HepG2 (cell line): Measurements from ENCODE around the gene IFNA4. TPM values are rescaled to one million over a fixed set of nuclear protein-coding genes. Genes with fewer than 3 reads are reported as not detected.
"Not testable (repeated sequence)": the region's sequence is repeated elsewhere in the genome, so short reads cannot be mapped to it uniquely, and the experiment has no call there.

Experiments
- ATAC-seq: fragments of 200-7000 bp; cut with Tn5 transposase; 3 replicates; pipeline ENCODE4 v1.9.1; 2020; ENCODE audit warnings: mild to moderate bottlenecking, moderate library complexity
- BruUV-seq: library from RNA; stranded (reverse); fragments of 400-500 nt; replicated peaks from 2 replicates; lab custom pipeline; 2021; lab: Mats Ljungman, UMichigan
- CTCF ChIA-PET: fragments of 300-600 bp; formaldehyde crosslinking; extraction: SDS; loops from one replicate; lab custom pipeline; 2021; ENCODE audit warnings: low total read pairs, inconsistent platforms, low intra/inter-chr PET ratio; lab: Yijun Ruan, JAX
- POLR2A ChIA-PET: fragments of 350-600 bp; sonication (Branson Sonifier 250); formaldehyde crosslinking; loops from one replicate; lab custom pipeline; 2020; ENCODE audit warnings: antibody characterized with exemption, inconsistent platforms; lab: Yijun Ruan, JAX
- DNase-seq: peaks from one replicate; pipeline ENCODE4 v3.0.0-alpha.2; 2015; ENCODE audit warnings: low spot score
- FAIRE-seq: peaks from 3 replicates; lab custom pipeline; 2011; peaks lifted over from hg19 to GRCh38; lab: Jason Lieb, UNC
- H2AFZ ChIP-seq: one replicate; pipeline ENCODE4 v1.6.1; 2011; ENCODE audit warnings: low read length, inconsistent platforms
- H3K27ac ChIP-seq: fragments of 300-600 bp; 3 replicates; pipeline ENCODE4 v1.8.0; 2011; ENCODE audit warnings: mixed run types, mild to moderate bottlenecking, mixed read lengths, low read length, inconsistent platforms; ENCODE audit not compliant: insufficient read depth; ENCODE audit errors: extremely low read length
- H3K27me3 ChIP-seq, 2 experiments: fragments of 200-600 bp in 1 of 2; 2 replicates in 1 of 2; 3 replicates in 1 of 2; pipeline versions ENCODE4 v1.6.0 to v1.8.0; 2011; ENCODE audit warnings: low read length in 2 of 2, mild to moderate bottlenecking in 2 of 2, moderate library complexity in 2 of 2, inconsistent platforms in 1 of 2; ENCODE audit not compliant: insufficient read depth in 2 of 2, control insufficient read depth in 1 of 2
- H3K36me3 ChIP-seq, 2 experiments: fragments of 200-600 bp in 1 of 2; replicated peaks in 1 of 2; 2 replicates in 1 of 2; 3 replicates in 1 of 2; pipeline versions ENCODE4 v1.5.1 to v1.8.0; 2011; ENCODE audit warnings: low read length in 2 of 2, inconsistent platforms in 1 of 2; ENCODE audit not compliant: insufficient read depth in 2 of 2, control insufficient read depth in 1 of 2
- H3K4me1 ChIP-seq: 2 replicates; pipeline ENCODE4 v1.5.1; 2012; ENCODE audit warnings: low read length, inconsistent platforms; ENCODE audit not compliant: insufficient read depth
- H3K4me2 ChIP-seq: 2 replicates; pipeline ENCODE4 v1.6.0; 2011; ENCODE audit warnings: low read depth, low read length, inconsistent platforms
- H3K4me3 ChIP-seq, 3 experiments: fragments of 200-600 bp in 1 of 3; sonication (generic), shearing (Covaris generic) in 1 of 3; replicated peaks in 1 of 3; 2 replicates each; pipeline ENCODE4 v1.5.1; 2011 to 2016; ENCODE audit warnings: low read length in 3 of 3, inconsistent platforms in 2 of 3, low read depth in 2 of 3, mild to moderate bottlenecking in 2 of 3, control low read depth in 1 of 3, mixed read lengths in 1 of 3; ENCODE audit not compliant: insufficient read depth in 1 of 3
- H3K79me2 ChIP-seq: one replicate; pipeline ENCODE4 v1.6.1; 2011; ENCODE audit warnings: low read length, inconsistent platforms; ENCODE audit not compliant: insufficient read depth
- H3K9ac ChIP-seq: 2 replicates; pipeline ENCODE4 v1.6.0; 2011; ENCODE audit warnings: mild to moderate bottlenecking, low read depth, low read length, inconsistent platforms; ENCODE audit not compliant: insufficient read depth
- H3K9me3 ChIP-seq: 2 replicates; pipeline ENCODE4 v1.5.1; 2012; ENCODE audit warnings: mild to moderate bottlenecking, low read length
- H4K20me1 ChIP-seq: 2 replicates; pipeline ENCODE4 v1.6.0; 2011; ENCODE audit warnings: inconsistent platforms, mild to moderate bottlenecking, low read length, moderate library complexity; ENCODE audit not compliant: insufficient read depth
- ADNP ChIP-seq: sonication (generic); formaldehyde crosslinking; IDR thresholded peaks from 2 replicates; pipeline ENCODE4 v1.4.0; 2020; ENCODE audit warnings: missing genetic modification reagents
- FOXO1 ChIP-seq: sonication (generic); formaldehyde crosslinking; IDR thresholded peaks from 2 replicates; pipeline ENCODE4 v1.4.0; 2020; ENCODE audit warnings: missing genetic modification reagents
- IKZF1 ChIP-seq: fragments of 450-650 bp; IDR thresholded peaks from 2 replicates; pipeline ENCODE4 v1.7.1; 2016
- MTF2 ChIP-seq: sonication (generic); formaldehyde crosslinking; IDR thresholded peaks from 2 replicates; pipeline ENCODE4 v1.5.0; 2020; ENCODE audit warnings: missing genetic modification reagents, borderline replicate concordance
- REL ChIP-seq: sonication (generic); formaldehyde crosslinking; conservative IDR thresholded peaks from 2 replicates; pipeline ENCODE4 v1.8.0; 2022; ENCODE audit warnings: mild to moderate bottlenecking, missing genetic modification reagents, moderate library complexity
- ZNF564 ChIP-seq: sonication (generic); formaldehyde crosslinking; IDR thresholded peaks from 2 replicates; pipeline ENCODE4 v1.8.1; 2023; ENCODE audit warnings: mild to moderate bottlenecking, missing genetic modification reagents
- ZNF607 ChIP-seq: sonication (generic); formaldehyde crosslinking; IDR thresholded peaks from 2 replicates; pipeline ENCODE4 v1.5.1; 2020; ENCODE audit warnings: missing genetic modification reagents, mild to moderate bottlenecking, borderline replicate concordance
- ZNF713 ChIP-seq: sonication (generic); formaldehyde crosslinking; IDR thresholded peaks from 2 replicates; pipeline ENCODE4 v1.4.0; 2020; ENCODE audit warnings: mild to moderate bottlenecking, missing genetic modification reagents
- ZNF780A ChIP-seq: sonication (generic); formaldehyde crosslinking; IDR thresholded peaks from 2 replicates; pipeline ENCODE4 v1.8.0; 2022; ENCODE audit warnings: mild to moderate bottlenecking, missing genetic modification reagents, moderate library complexity
- WGBS: methylation state at CpG from one replicate; pipeline ENCODE4 v1.1.6; 2017; ENCODE audit warnings: low lambda C conversion rate; 5-methylcytosine and 5-hydroxymethylcytosine counted together
- in situ Hi-C: cut with HindIII; loops from 2 replicates; pipeline ENCODE4 v1.10.0; 2017; ENCODE audit warnings: low pct_unique_long_range_greater_than_20kb; ENCODE audit not compliant: extremely low pct_ligation_motif_present
- intact Hi-C: fragments of 100-400 bp; cut with micrococcal nuclease; formaldehyde crosslinking; loops from one replicate; pipeline ENCODE4 v1.10.0; 2022; ENCODE audit not compliant: unreplicated experiment
- polyA plus RNA-seq, 8 experiments: library from polyadenylated mRNA; depleted of rRNA in 3 of 8; stranded (reverse) in 7 of 8; unstranded in 1 of 8; fragments of >200 nt; fragmentation: Illumina TruSeq in 4 of 8; extraction: Trizol in 4 of 8; gene quantifications; 2 replicates each; pipeline versions ENCODE4 v1.2.1 to v1.2.3, GENCODE V29; 2011 to 2016; ENCODE audit warnings: low read depth in 4 of 8, missing spikeins in 1 of 8, mixed read lengths in 1 of 8; ENCODE audit not compliant: insufficient read depth in 1 of 8
- total RNA-seq, 5 experiments: library from RNA; depleted of rRNA; stranded (reverse); fragments of >200 nt; fragmentation: Illumina TruSeq; extraction: Trizol; gene quantifications; 2 replicates each; pipeline ENCODE4 v1.2.3, GENCODE V29; 2016; ENCODE audit warnings: low read depth in 1 of 5
- TF ChIP-seq, protein P1 (sequence below): sonication (generic); formaldehyde crosslinking; conservative IDR thresholded peaks from 2 replicates; pipeline ENCODE4 v1.4.0; 2020; ENCODE audit warnings: mild to moderate bottlenecking, missing genetic modification reagents, moderate library complexity

The IFNA4 gene
- total and polyA plus RNA-seq, 2 of the 13 experiments (the other 11 are each of a cell fraction or from before 2014, with no cell fraction given): not detected

DNA sequence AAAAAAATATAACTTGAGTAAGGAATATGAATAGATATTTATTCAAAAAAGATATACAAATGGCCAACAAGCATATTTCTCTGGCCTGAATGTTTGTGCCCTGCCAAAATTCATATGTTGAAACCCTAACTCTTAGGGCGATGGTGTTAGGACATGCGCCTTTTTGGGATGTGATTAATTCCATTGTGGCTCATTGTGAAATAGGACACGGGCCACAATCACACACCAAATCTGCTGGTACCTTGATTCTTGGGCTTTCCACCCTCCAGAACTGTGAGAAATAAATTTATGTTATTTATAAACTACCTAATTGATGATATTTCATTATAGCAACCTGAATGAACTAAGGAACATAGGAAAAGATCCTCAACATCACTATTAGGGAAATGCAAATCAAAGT is 15.2 kb downstream of the IFNA4 start (continued):
- TF ChIP-seq, protein P1, sequence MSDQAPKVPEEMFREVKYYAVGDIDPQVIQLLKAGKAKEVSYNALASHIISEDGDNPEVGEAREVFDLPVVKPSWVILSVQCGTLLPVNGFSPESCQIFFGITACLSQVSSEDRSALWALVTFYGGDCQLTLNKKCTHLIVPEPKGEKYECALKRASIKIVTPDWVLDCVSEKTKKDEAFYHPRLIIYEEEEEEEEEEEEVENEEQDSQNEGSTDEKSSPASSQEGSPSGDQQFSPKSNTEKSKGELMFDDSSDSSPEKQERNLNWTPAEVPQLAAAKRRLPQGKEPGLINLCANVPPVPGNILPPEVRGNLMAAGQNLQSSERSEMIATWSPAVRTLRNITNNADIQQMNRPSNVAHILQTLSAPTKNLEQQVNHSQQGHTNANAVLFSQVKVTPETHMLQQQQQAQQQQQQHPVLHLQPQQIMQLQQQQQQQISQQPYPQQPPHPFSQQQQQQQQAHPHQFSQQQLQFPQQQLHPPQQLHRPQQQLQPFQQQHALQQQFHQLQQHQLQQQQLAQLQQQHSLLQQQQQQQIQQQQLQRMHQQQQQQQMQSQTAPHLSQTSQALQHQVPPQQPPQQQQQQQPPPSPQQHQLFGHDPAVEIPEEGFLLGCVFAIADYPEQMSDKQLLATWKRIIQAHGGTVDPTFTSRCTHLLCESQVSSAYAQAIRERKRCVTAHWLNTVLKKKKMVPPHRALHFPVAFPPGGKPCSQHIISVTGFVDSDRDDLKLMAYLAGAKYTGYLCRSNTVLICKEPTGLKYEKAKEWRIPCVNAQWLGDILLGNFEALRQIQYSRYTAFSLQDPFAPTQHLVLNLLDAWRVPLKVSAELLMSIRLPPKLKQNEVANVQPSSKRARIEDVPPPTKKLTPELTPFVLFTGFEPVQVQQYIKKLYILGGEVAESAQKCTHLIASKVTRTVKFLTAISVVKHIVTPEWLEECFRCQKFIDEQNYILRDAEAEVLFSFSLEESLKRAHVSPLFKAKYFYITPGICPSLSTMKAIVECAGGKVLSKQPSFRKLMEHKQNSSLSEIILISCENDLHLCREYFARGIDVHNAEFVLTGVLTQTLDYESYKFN: no peak
- TF ChIP-seq ADNP (CRISPR knock-in tag) (no peak), MTF2 (CRISPR knock-in tag) (no peak)
- TF ChIP-seq, all 625 proteins: peak for 0

DNA sequence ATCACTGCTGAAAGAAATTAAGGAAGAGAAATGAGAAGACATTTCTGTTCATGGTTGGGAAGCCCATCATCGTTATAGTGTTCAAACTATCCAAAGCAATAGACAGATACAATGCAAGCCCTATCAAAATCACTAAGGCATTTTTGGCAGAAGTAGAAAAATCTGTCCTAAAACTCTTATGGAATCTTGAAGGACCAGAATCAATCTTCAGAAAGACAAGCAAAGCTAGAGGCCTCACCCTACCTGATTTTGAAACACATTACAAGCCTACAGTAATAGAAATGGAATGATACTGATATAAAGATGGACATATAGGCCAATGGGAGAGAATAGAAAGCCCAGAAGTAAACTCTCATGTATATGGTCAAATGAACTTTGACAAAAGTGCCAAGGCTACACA is 16.0 kb downstream of the IFNA4 start:
- 4% methylated on average over 1 of the region's 1 CpG for WGBS
- no peak for ATAC-seq
- DNase-seq: no peak
- Histone ChIP-seq H3K36me3 (no peaks in the 10 kb centered on the region), H3K9ac (no peak overlapping the region), H3K27me3 (no peaks in the 10 kb centered on the region), H3K27ac (no peak overlapping the region), H3K9me3 (no peaks in the 10 kb centered on the region), H3K79me2 (no peaks in the 10 kb centered on the region), H3K4me3 (no peak overlapping the region), H2AFZ (no peak overlapping the region), H3K4me1 (no peaks in the 10 kb centered on the region), H4K20me1 (no peaks in the 10 kb centered on the region), H3K4me2 (no peak overlapping the region)
- in situ Hi-C loops (no loop called here), intact Hi-C loops (no loop called here)
- ChIA-PET CTCF (no interaction called here), POLR2A (no interaction called here)
- TF ChIP-seq ZNF780A (CRISPR knock-in tag) (no peak), ZNF564 (no peak), FOXO1 (CRISPR knock-in tag) (no peak), IKZF1 (no peak), ZNF713 (CRISPR knock-in tag) (no peak), REL (CRISPR knock-in tag) (no peak), ZNF607 (CRISPR knock-in tag) (no peak)
- no TSS peak for BruUV-seq
- no peak for FAIRE-seq

DNA sequence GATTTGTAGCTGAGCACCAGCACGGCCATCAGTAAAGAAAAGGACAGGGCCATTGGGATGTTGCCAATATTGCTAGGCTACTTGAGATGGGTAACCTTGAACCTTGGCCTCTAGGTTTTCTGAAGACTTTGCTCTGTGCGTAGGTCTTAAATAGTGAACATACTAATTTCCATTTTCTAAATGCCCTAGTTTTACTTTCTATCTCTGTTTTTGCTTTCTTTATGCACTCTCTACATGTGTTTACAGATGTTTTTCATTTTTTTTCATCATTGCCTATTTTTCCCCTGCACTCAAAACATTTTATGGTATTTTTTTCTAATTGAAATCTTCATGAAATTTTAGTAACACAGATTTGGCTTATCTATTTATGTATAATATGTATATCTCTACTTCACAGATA is 20.8 kb downstream of the IFNA4 start, which contains the start of gene IFNA21:
Gene IFNA21, minus strand, starts transcription at position 101 of the 400 bp plus-strand sequence. Its CDS starts 48 bp downstream, at position 53.
- CTCF ChIA-PET, H3K27me3 ChIP-seq, in situ Hi-C loops, ATAC-seq, H3K9ac ChIP-seq, H3K9me3 ChIP-seq, H3K4me3 ChIP-seq, H3K4me1 ChIP-seq, intact Hi-C loops, H3K36me3 ChIP-seq, H3K4me2 ChIP-seq, POLR2A ChIA-PET, BruUV-seq, H3K79me2 ChIP-seq, DNase-seq, H3K27ac ChIP-seq, H4K20me1 ChIP-seq, FAIRE-seq, H2AFZ ChIP-seq: not testable (repeated sequence)
- WGBS: 5% methylated on average over 1 of the region's 2 CpGs
